Uterus (tissue), 2 donors: ENCODE measurements around the gene ARHGAP1.

Experiments used
- POLR2A ChIP-seq, 2 donors: fragments of 450-650 bp; IDR thresholded peaks; one replicate each; pipeline ENCODE4 v1.6.1; 2016; ENCODE audit warnings: antibody characterized with exemption in 2 of 2, mild to moderate bottlenecking in 1 of 2, moderate library complexity in 1 of 2
- TF ChIP-seq, protein P1 (sequence below), 4 experiments: fragments of 200-600 bp in 2 of 4; fragments of 450-650 bp in 2 of 4; sonication (generic) in 2 of 4; IDR thresholded peaks; one replicate each; pipeline ENCODE4 v1.5.1; 2016 to 2019; ENCODE audit warnings: antibody characterized with exemption in 4 of 4, mild to moderate bottlenecking in 2 of 4, moderate library complexity in 1 of 4

DNA sequence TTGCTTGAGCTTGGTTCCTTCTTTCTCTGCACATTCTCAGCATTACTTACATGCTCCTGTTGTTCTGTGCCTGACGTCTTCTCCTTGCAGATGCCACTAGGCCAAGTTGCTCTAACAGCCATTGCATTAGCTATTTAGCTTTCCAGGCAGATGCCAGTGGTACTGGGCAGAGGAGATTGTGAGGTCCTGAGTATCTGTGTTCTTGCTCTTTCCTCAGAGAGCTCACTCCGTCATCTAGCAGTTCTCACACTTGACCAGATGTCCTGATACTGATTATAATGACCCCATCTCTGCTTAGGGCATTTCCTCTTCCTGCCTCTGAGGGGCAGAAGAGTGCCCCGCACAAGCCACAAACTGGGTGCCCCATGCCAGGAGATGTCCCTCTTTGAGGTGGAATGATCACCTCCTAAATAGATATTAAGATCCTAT, 30.7 kb downstream of the ARHGAP1 start:
- TF ChIP-seq, protein P1, sequence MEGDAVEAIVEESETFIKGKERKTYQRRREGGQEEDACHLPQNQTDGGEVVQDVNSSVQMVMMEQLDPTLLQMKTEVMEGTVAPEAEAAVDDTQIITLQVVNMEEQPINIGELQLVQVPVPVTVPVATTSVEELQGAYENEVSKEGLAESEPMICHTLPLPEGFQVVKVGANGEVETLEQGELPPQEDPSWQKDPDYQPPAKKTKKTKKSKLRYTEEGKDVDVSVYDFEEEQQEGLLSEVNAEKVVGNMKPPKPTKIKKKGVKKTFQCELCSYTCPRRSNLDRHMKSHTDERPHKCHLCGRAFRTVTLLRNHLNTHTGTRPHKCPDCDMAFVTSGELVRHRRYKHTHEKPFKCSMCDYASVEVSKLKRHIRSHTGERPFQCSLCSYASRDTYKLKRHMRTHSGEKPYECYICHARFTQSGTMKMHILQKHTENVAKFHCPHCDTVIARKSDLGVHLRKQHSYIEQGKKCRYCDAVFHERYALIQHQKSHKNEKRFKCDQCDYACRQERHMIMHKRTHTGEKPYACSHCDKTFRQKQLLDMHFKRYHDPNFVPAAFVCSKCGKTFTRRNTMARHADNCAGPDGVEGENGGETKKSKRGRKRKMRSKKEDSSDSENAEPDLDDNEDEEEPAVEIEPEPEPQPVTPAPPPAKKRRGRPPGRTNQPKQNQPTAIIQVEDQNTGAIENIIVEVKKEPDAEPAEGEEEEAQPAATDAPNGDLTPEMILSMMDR (IDR thresholded peaks at IDR 0.05) = no peak
- no peak for TF ChIP-seq POLR2A (IDR thresholded peaks at IDR 0.05)
